HEK293 (cell line): Measurements from ENCODE around the gene PCSK2.

ENCODE experiments used
- CTCF ChIA-PET: fragments of 350-600 bp; formaldehyde crosslinking; extraction: SDS; loops from one replicate; lab custom pipeline; 2021; ENCODE audit warnings: antibody characterized with exemption; lab: Yijun Ruan, JAX
- POLR2A ChIA-PET: fragments of 300-600 bp; formaldehyde crosslinking; extraction: SDS; loops from one replicate; lab custom pipeline; 2020; ENCODE audit warnings: antibody characterized with exemption, inconsistent platforms; lab: Yijun Ruan, JAX
- H3K27ac ChIP-seq: fragments of 200-500 bp; sonication (Bioruptor generic); 2 replicates; pipeline ENCODE4 v1.5.1; 2014; ENCODE audit warnings: low read depth, low read length, control low read depth, inconsistent platforms; ENCODE audit errors: extremely low read depth
- H3K36me3 ChIP-seq, 2 experiments: fragments of 200-500 bp in 1 of 2; sonication (Bioruptor generic) in 1 of 2; 1 replicate in 1 of 2; 2 replicates in 1 of 2; pipeline ENCODE4 v1.5.1; 2014 to 2017; ENCODE audit warnings: inconsistent platforms in 2 of 2, low read length in 2 of 2; ENCODE audit not compliant: control insufficient read depth in 2 of 2, insufficient read depth in 1 of 2
- H3K4me1 ChIP-seq: fragments of 200-500 bp; sonication (Bioruptor generic); 2 replicates; pipeline ENCODE4 v1.5.1; 2014; ENCODE audit warnings: mild to moderate bottlenecking, low read length, inconsistent platforms; ENCODE audit not compliant: control insufficient read depth, insufficient read depth
- H3K4me3 ChIP-seq: 2 replicates; pipeline ENCODE4 v1.5.1; 2011; ENCODE audit warnings: low read depth, mild to moderate bottlenecking, control low read depth, low read length, moderate library complexity
- H3K9me3 ChIP-seq: fragments of 200-500 bp; sonication (Bioruptor generic); 2 replicates; pipeline ENCODE4 v1.5.1; 2014; ENCODE audit warnings: low read depth, low read length, inconsistent platforms; ENCODE audit not compliant: control insufficient read depth, insufficient read depth
- GLI4 ChIP-seq: fragments of 450-650 bp; formaldehyde crosslinking; IDR thresholded peaks from 2 replicates; pipeline ENCODE4 v1.5.1; 2016; ENCODE audit warnings: missing biosample characterization, missing genetic modification characterization
- GLIS1 ChIP-seq: fragments of 450-650 bp; formaldehyde crosslinking; IDR thresholded peaks from 2 replicates; pipeline ENCODE4 v1.5.1; 2016; ENCODE audit warnings: missing biosample characterization, missing genetic modification characterization
- HOXA7 ChIP-seq: sonication (generic); formaldehyde crosslinking; IDR thresholded peaks from 2 replicates; pipeline ENCODE4 v1.8.1; 2022; ENCODE audit warnings: missing genetic modification reagents, borderline replicate concordance
- SP2 ChIP-seq: fragments of 450-650 bp; formaldehyde crosslinking; IDR thresholded peaks from 2 replicates; pipeline ENCODE4 v1.5.1; 2016; ENCODE audit warnings: missing biosample characterization, missing genetic modification characterization
- SP7 ChIP-seq: fragments of 450-650 bp; formaldehyde crosslinking; IDR thresholded peaks from 2 replicates; pipeline ENCODE4 v1.5.1; 2016; ENCODE audit warnings: missing biosample characterization, missing genetic modification characterization
- TRIM28 ChIP-seq: IDR thresholded peaks from 2 replicates; pipeline ENCODE4 v1.6.1; 2011; ENCODE audit warnings: low read length, control low read depth, borderline replicate concordance
- WT1 ChIP-seq: fragments of 450-650 bp; formaldehyde crosslinking; IDR thresholded peaks from 2 replicates; pipeline ENCODE4 v1.5.1; 2016; ENCODE audit warnings: missing biosample characterization, missing genetic modification characterization
- ZBTB48 ChIP-seq: fragments of 450-650 bp; formaldehyde crosslinking; IDR thresholded peaks from 2 replicates; pipeline ENCODE4 v1.5.1; 2016; ENCODE audit warnings: missing biosample characterization, missing genetic modification characterization
- ZNF133 ChIP-seq: fragments of 450-650 bp; formaldehyde crosslinking; IDR thresholded peaks from 2 replicates; pipeline ENCODE4 v1.5.1; 2016; ENCODE audit warnings: missing biosample characterization, missing genetic modification characterization
- ZNF146 ChIP-seq: fragments of 450-650 bp; formaldehyde crosslinking; IDR thresholded peaks from 2 replicates; pipeline ENCODE4 v1.5.1; 2016; ENCODE audit warnings: missing biosample characterization, missing genetic modification characterization
- ZNF2 ChIP-seq: fragments of 450-650 bp; formaldehyde crosslinking; IDR thresholded peaks from 2 replicates; pipeline ENCODE4 v1.5.1; 2016; ENCODE audit warnings: missing biosample characterization, missing genetic modification characterization
- ZNF211 ChIP-seq: fragments of 450-650 bp; formaldehyde crosslinking; IDR thresholded peaks from 2 replicates; pipeline ENCODE4 v1.5.1; 2016; ENCODE audit warnings: low read depth, missing biosample characterization, missing genetic modification characterization
- ZNF335 ChIP-seq: fragments of 450-650 bp; formaldehyde crosslinking; conservative IDR thresholded peaks from 2 replicates; pipeline ENCODE4 v1.5.1; 2016; ENCODE audit warnings: missing biosample characterization, missing genetic modification characterization
- ZNF341 ChIP-seq: fragments of 450-650 bp; formaldehyde crosslinking; IDR thresholded peaks from 2 replicates; pipeline ENCODE4; 2016; ENCODE audit warnings: low read depth, missing biosample characterization, missing genetic modification characterization
- ZNF362 ChIP-seq: fragments of 450-650 bp; formaldehyde crosslinking; IDR thresholded peaks from 2 replicates; pipeline ENCODE4 v1.5.1; 2016; ENCODE audit warnings: missing biosample characterization, missing genetic modification characterization
- ZNF792 ChIP-seq: fragments of 450-650 bp; formaldehyde crosslinking; IDR thresholded peaks from 2 replicates; pipeline ENCODE4 v1.5.1; 2016; ENCODE audit warnings: missing biosample characterization, missing genetic modification characterization
- ZSCAN23 ChIP-seq: fragments of 450-650 bp; formaldehyde crosslinking; IDR thresholded peaks from 2 replicates; pipeline ENCODE4 v1.5.1; 2016; ENCODE audit warnings: missing biosample characterization, missing genetic modification characterization
- TF ChIP-seq, protein P1 (sequence below): fragments of 450-650 bp; formaldehyde crosslinking; IDR thresholded peaks from 2 replicates; pipeline ENCODE4 v1.5.1; 2016; ENCODE audit warnings: missing biosample characterization, missing genetic modification characterization
- TF ChIP-seq, protein P2 (sequence below): fragments of 450-650 bp; formaldehyde crosslinking; IDR thresholded peaks from 2 replicates; pipeline ENCODE4 v1.5.1; 2016; ENCODE audit warnings: missing biosample characterization, missing genetic modification characterization
- TF ChIP-seq, protein P3 (sequence below): sonication (generic); formaldehyde crosslinking; IDR thresholded peaks from 2 replicates; pipeline ENCODE4 v1.8.1; 2022; ENCODE audit warnings: mild to moderate bottlenecking, moderate library complexity, missing genetic modification reagents
- TF ChIP-seq, protein P4 (sequence below): IDR thresholded peaks from 2 replicates; pipeline ENCODE4 v1.6.1; 2011; ENCODE audit warnings: mild to moderate bottlenecking, low read depth, low read length, borderline replicate concordance

The PCSK2 gene

DNA sequence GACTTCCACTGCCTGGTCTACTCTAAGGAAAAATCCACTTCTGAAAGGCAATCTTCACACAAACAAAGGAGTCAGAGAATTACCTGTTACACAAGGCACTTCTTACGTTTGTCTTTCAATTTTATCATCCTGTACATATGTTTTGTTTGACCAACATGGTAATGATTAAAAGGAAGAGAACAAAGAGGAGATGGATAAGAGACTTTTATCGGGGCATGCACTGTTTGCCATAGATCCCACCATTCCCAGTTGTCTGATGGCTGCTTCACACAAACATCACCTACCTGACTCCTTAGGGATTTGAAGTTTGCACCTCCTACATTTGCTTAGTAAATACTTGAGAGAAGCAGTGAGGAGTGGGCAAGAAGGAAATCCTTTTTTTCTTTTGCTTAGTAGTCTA, 217.3 kb downstream of the PCSK2 start:
- H3K4me3 ChIP-seq, result no peak overlapping the region
- no peak overlapping the region for H3K27ac ChIP-seq
- TF ChIP-seq, protein P1, sequence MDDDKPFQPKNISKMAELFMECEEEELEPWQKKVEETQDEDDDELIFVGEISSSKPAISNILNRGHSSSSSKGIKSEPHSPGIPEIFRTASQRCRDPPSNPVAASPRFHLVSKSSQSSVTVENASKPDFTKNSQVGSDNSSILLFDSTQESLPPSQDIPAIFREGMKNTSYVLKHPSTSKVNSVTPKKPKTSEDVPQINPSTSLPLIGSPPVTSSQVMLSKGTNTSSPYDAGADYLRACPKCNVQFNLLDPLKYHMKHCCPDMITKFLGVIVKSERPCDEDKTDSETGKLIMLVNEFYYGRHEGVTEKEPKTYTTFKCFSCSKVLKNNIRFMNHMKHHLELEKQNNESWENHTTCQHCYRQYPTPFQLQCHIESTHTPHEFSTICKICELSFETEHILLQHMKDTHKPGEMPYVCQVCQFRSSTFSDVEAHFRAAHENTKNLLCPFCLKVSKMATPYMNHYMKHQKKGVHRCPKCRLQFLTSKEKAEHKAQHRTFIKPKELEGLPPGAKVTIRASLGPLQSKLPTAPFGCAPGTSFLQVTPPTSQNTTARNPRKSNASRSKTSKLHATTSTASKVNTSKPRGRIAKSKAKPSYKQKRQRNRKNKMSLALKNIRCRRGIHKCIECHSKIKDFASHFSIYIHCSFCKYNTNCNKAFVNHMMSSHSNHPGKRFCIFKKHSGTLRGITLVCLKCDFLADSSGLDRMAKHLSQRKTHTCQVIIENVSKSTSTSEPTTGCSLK (tag by site-specific recombination), result no peak
- TF ChIP-seq ZNF146 (no peak), ZNF133 (no peak), SP7 (tag by site-specific recombination) (no peak), WT1 (tag by site-specific recombination) (no peak), ZSCAN23 (tag by site-specific recombination) (no peak), ZNF335 (tag by site-specific recombination) (no peak), ZNF341 (tag by site-specific recombination) (no peak), TRIM28 (no peak), ZNF792 (no peak), ZBTB48 (tag by site-specific recombination) (no peak), GLIS1 (tag by site-specific recombination) (no peak), GLI4 (tag by site-specific recombination) (no peak), ZNF362 (tag by site-specific recombination) (no peak), ZNF2 (no peak), SP2 (tag by site-specific recombination) (no peak), HOXA7 (CRISPR knock-in tag) (no peak)
- TF ChIP-seq, protein P2, sequence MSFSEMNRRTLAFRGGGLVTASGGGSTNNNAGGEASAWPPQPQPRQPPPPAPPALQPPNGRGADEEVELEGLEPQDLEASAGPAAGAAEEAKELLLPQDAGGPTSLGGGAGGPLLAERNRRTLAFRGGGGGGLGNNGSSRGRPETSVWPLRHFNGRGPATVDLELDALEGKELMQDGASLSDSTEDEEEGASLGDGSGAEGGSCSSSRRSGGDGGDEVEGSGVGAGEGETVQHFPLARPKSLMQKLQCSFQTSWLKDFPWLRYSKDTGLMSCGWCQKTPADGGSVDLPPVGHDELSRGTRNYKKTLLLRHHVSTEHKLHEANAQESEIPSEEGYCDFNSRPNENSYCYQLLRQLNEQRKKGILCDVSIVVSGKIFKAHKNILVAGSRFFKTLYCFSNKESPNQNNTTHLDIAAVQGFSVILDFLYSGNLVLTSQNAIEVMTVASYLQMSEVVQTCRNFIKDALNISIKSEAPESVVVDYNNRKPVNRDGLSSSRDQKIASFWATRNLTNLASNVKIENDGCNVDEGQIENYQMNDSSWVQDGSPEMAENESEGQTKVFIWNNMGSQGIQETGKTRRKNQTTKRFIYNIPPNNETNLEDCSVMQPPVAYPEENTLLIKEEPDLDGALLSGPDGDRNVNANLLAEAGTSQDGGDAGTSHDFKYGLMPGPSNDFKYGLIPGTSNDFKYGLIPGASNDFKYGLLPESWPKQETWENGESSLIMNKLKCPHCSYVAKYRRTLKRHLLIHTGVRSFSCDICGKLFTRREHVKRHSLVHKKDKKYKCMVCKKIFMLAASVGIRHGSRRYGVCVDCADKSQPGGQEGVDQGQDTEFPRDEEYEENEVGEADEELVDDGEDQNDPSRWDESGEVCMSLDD, result no peak
- TF ChIP-seq, protein P3, sequence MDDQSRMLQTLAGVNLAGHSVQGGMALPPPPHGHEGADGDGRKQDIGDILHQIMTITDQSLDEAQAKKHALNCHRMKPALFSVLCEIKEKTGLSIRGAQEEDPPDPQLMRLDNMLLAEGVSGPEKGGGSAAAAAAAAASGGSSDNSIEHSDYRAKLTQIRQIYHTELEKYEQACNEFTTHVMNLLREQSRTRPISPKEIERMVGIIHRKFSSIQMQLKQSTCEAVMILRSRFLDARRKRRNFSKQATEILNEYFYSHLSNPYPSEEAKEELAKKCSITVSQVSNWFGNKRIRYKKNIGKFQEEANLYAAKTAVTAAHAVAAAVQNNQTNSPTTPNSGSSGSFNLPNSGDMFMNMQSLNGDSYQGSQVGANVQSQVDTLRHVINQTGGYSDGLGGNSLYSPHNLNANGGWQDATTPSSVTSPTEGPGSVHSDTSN (CRISPR knock-in tag), result no peak
- no peaks in the 10 kb centered on the region for H3K4me1 ChIP-seq
- H3K9me3 ChIP-seq, result no peaks in the 10 kb centered on the region
- no peaks in the 10 kb centered on the region for H3K36me3 ChIP-seq
- ChIA-PET POLR2A (no interaction called here), CTCF (interaction anchor here (0.9 kb wide), 1 partner anchor 53 kb away, joined by 4 read pairs; no protein-coding TSS in a partner anchor)

- no peak overlapping the region for H3K4me3 ChIP-seq
- ChIA-PET CTCF (interaction anchor here (0.6 to 0.9 kb wide), 2 partner anchors 16 to 17 kb away, joined by 3 read pairs; no protein-coding TSS in a partner anchor), POLR2A (no interaction called here)
These were observed 218.7 kb downstream of the PCSK2 start for GRCh38 chr20:17445543-17445942.

More at GRCh38 chr20:17445543-17445942, 218.7 kb downstream of the PCSK2 start:
- H3K4me1 ChIP-seq, result no peaks in the 10 kb centered on the region
- H3K27ac ChIP-seq, result no peak overlapping the region
- no peaks in the 10 kb centered on the region for H3K36me3 ChIP-seq
- no peaks in the 10 kb centered on the region for H3K9me3 ChIP-seq
- TF ChIP-seq ZNF211 (no peak), TRIM28 (no peak)
- TF ChIP-seq, protein P4, sequence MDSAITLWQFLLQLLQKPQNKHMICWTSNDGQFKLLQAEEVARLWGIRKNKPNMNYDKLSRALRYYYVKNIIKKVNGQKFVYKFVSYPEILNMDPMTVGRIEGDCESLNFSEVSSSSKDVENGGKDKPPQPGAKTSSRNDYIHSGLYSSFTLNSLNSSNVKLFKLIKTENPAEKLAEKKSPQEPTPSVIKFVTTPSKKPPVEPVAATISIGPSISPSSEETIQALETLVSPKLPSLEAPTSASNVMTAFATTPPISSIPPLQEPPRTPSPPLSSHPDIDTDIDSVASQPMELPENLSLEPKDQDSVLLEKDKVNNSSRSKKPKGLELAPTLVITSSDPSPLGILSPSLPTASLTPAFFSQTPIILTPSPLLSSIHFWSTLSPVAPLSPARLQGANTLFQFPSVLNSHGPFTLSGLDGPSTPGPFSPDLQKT, result no peak
